Activated CD4-positive, alpha-beta T cell treated with anti-CD3 and anti-CD28 coated beads, Interleukin-10, Interleukin-2, amounts not matched to agents 100 ng/mL and 50 ng/mL, durations not matched to agents 16 hours and 8 hours (primary cell): ENCODE results near the gene CD46.
A peak's percentile ranks its signal among the peaks of the same experiment; 100 is the strongest.

Source experiments
- DNase-seq: peaks from one replicate; pipeline ENCODE4 v3.0.0-alpha.2; 2020

Gene CD46

GRCh38 chr1:207798847-207799246 is 47.0 kb downstream of the CD46 start:
- DNase-seq = peak; percentile 36

- no peak for DNase-seq
These were observed 48.3 kb downstream of the CD46 start for GRCh38 chr1:207799989-207800648.

- DNase-seq = no peak
These were observed 50.0 kb downstream of the CD46 start for GRCh38 chr1:207801819-207802218.

- no peak for DNase-seq
These were observed 51.8 kb downstream of the CD46 start for GRCh38 chr1:207803678-207804077.

- DNase-seq = no peak
These were observed 53.0 kb downstream of the CD46 start for GRCh38 chr1:207804721-207805468.

GRCh38 chr1:207805841-207806421 is 54.1 kb downstream of the CD46 start:
- DNase-seq = no peak

- DNase-seq = no peak
These were observed 54.9 kb downstream of the CD46 start for GRCh38 chr1:207806531-207807325.

GRCh38 chr1:207807326-207807689 is 55.5 kb downstream of the CD46 start:
- no peak for DNase-seq

GRCh38 chr1:207807690-207808321 is 56.0 kb downstream of the CD46 start:
- no peak for DNase-seq

GRCh38 chr1:207808322-207808705 is 56.5 kb downstream of the CD46 start:
- DNase-seq = no peak

- DNase-seq = no peak
These were observed 57.2 kb downstream of the CD46 start for GRCh38 chr1:207808911-207809555.

- DNase-seq = no peak
These were observed 58.3 kb downstream of the CD46 start for GRCh38 chr1:207810173-207810572.

GRCh38 chr1:207810606-207811295 is 58.9 kb downstream of the CD46 start:
- DNase-seq = no peak

- DNase-seq = no peak
These were observed 59.5 kb downstream of the CD46 start for GRCh38 chr1:207811319-207811718.

GRCh38 chr1:207811920-207812720 is 60.3 kb downstream of the CD46 start:
- DNase-seq = no peak

- no peak for DNase-seq
These were observed 61.1 kb downstream of the CD46 start for GRCh38 chr1:207812778-207813511.

GRCh38 chr1:207813512-207813881 is 61.6 kb downstream of the CD46 start:
- DNase-seq = no peak

GRCh38 chr1:207813946-207814345 is 62.1 kb downstream of the CD46 start:
- DNase-seq = no peak

- DNase-seq = no peak
These were observed 62.6 kb downstream of the CD46 start for GRCh38 chr1:207814469-207814868.

- DNase-seq = no peak
These were observed 63.6 kb downstream of the CD46 start for GRCh38 chr1:207815466-207815865.
